B cell (primary cell): ENCODE measurements around the gene BLID. TPM values are rescaled to one million over a fixed set of nuclear protein-coding genes. Genes with fewer than 3 reads are reported as not detected.

Experiments
- ATAC-seq: fragments of 200-7000 bp; cut with Tn5 transposase; one replicate; pipeline ENCODE4 v1.10.0; 2021; ENCODE audit warnings: low read depth, mild to moderate bottlenecking, moderate number of reproducible peaks, moderate library complexity
- CTCF ChIA-PET: fragments of 350-600 bp; sonication (Branson Sonifier 250); formaldehyde crosslinking; loops from one replicate; lab custom pipeline; 2021; ENCODE audit warnings: antibody characterized with exemption, inconsistent platforms; lab: Charles Lee
- POLR2A ChIA-PET: fragments of 350-600 bp; sonication (Branson Sonifier 250); formaldehyde crosslinking; loops from one replicate; lab custom pipeline; 2021; ENCODE audit warnings: antibody characterized with exemption; lab: Charles Lee
- DNase-seq: peaks from one replicate; pipeline ENCODE4 v3.0.0; 2013
- H2AFZ ChIP-seq: 2 replicates; pipeline ENCODE4 v1.6.1; 2012; ENCODE audit warnings: mild to moderate bottlenecking, low read depth, low read length; ENCODE audit not compliant: insufficient read depth, poor library complexity, severe bottlenecking
- H3K27ac ChIP-seq, 2 donors: 1 replicate in 1 of 2; 2 replicates in 1 of 2; pipeline ENCODE4 v1.5.1; 2012 to 2013; ENCODE audit warnings: low read length in 2 of 2, mild to moderate bottlenecking in 2 of 2, moderate library complexity in 1 of 2
- H3K27me3 ChIP-seq, 4 experiments: fragments of 200-600 bp in 1 of 4; sonication (generic) in 1 of 4; replicated peaks in 1 of 4; 1 replicate in 2 of 4; 2 replicates in 2 of 4; pipeline versions ENCODE4 v1.6.1 to v1.7.0; 2013 to 2016; ENCODE audit warnings: low read length in 3 of 4, mild to moderate bottlenecking in 2 of 4, mixed read lengths in 1 of 4, moderate library complexity in 1 of 4; ENCODE audit not compliant: insufficient read depth in 4 of 4, control insufficient read depth in 3 of 4; ENCODE audit errors: control extremely low read depth in 1 of 4
- H3K36me3 ChIP-seq, 2 experiments: replicated peaks in 1 of 2; 1 replicate in 1 of 2; 2 replicates in 1 of 2; pipeline versions ENCODE4 v1.6.1 to v1.7.1; 2013; ENCODE audit warnings: low read length in 1 of 2; ENCODE audit not compliant: insufficient read depth in 2 of 2, control insufficient read depth in 1 of 2; ENCODE audit errors: control extremely low read depth in 1 of 2, extremely low read depth in 1 of 2
- H3K4me1 ChIP-seq, 2 donors: fragments of 200-600 bp in 1 of 2; sonication (generic) in 1 of 2; 1 replicate in 1 of 2; 2 replicates in 1 of 2; pipeline versions ENCODE4 v1.5.1 to v1.6.1; 2013 to 2017; ENCODE audit warnings: low read length in 2 of 2; ENCODE audit not compliant: control insufficient read depth in 2 of 2, insufficient read depth in 2 of 2
- H3K4me2 ChIP-seq: replicated peaks from 2 replicates; pipeline ENCODE3; 2012; ENCODE audit warnings: mild to moderate bottlenecking, low read depth, low read length; ENCODE audit not compliant: poor library complexity, severe bottlenecking
- H3K4me3 ChIP-seq, 5 experiments: fragments of 200-600 bp in 1 of 5; sonication (generic) in 1 of 5; 1 replicate in 3 of 5; 2 replicates in 2 of 5; pipeline versions ENCODE4 v1.5.1 to v1.7.0; 2011 to 2016; ENCODE audit warnings: low read length in 4 of 5, mild to moderate bottlenecking in 4 of 5, low read depth in 2 of 5, control low read depth in 1 of 5, moderate library complexity in 1 of 5; ENCODE audit not compliant: insufficient read depth in 1 of 5; ENCODE audit errors: control extremely low read depth in 1 of 5, extremely low read depth in 1 of 5
- H3K79me2 ChIP-seq: fragments of 200-600 bp; sonication (generic); one replicate; pipeline ENCODE4 v1.6.0; 2016; ENCODE audit warnings: low read length; ENCODE audit not compliant: control insufficient read depth, insufficient read depth
- H3K9ac ChIP-seq: fragments of 200-600 bp; sonication (generic); 2 replicates; pipeline ENCODE4 v1.6.1; 2017; ENCODE audit warnings: mild to moderate bottlenecking, low read length, moderate library complexity
- H3K9me3 ChIP-seq, 3 donors: one replicate each; pipeline versions ENCODE4 v1.6.1 to v1.7.1; 2013; ENCODE audit warnings: low read length in 2 of 3; ENCODE audit not compliant: control insufficient read depth in 2 of 3, insufficient read depth in 1 of 3; ENCODE audit errors: control extremely low read depth in 1 of 3
- H4K20me1 ChIP-seq: 2 replicates; pipeline ENCODE4 v1.6.0; 2012; ENCODE audit warnings: mild to moderate bottlenecking, low read length; ENCODE audit not compliant: insufficient read depth, control insufficient read depth, poor library complexity, severe bottlenecking
- H3K27ac Mint-ChIP-seq: one replicate; pipeline ENCODE4 v1.8.0; 2021; ENCODE audit warnings: mixed read lengths
- H3K27me3 Mint-ChIP-seq: one replicate; pipeline ENCODE4 v1.8.0; 2021; ENCODE audit warnings: mixed read lengths
- H3K4me1 Mint-ChIP-seq: one replicate; pipeline ENCODE4 v1.8.0; 2021; ENCODE audit warnings: mixed read lengths
- H3K4me3 Mint-ChIP-seq: one replicate; pipeline ENCODE4 v1.8.0; 2021; ENCODE audit warnings: mixed read lengths
- H3K9me3 Mint-ChIP-seq: one replicate; pipeline ENCODE4 v1.8.0; 2022; ENCODE audit warnings: mixed read lengths; ENCODE audit not compliant: insufficient read depth
- EZH2 ChIP-seq: IDR thresholded peaks from 2 replicates; pipeline ENCODE4 v1.6.1; 2012; ENCODE audit warnings: borderline replicate concordance, low read depth, mild to moderate bottlenecking, moderate library complexity, low read length; ENCODE audit not compliant: insufficient read depth, poor library complexity, severe bottlenecking
- WGBS: methylation state at CpG from one replicate; pipeline ENCODE4 v1.1.5; 2013; ENCODE audit warnings: missing lambda C conversion rate; ENCODE audit not compliant: insufficient coverage; 5-methylcytosine and 5-hydroxymethylcytosine counted together
- intact Hi-C: fragments of 100-400 bp; cut with micrococcal nuclease; formaldehyde crosslinking; loops from one replicate; pipeline ENCODE4 v1.10.0; 2022
- polyA plus RNA-seq: library from polyadenylated mRNA; depleted of rRNA; stranded (reverse); fragments of >200 nt; gene quantifications from 2 replicates; pipeline ENCODE4 v1.2.3, GENCODE V29; 2012
- total RNA-seq, 2 donors: library from RNA; stranded (reverse); fragments of 120-200 nt in 1 of 2; gene quantifications; 1 replicate in 1 of 2; 2 replicates in 1 of 2; pipeline versions ENCODE4 v1.2.3 to v1.2.4, GENCODE V29; 2013 to 2022
- TF ChIP-seq, protein P1 (sequence below): fragments of 200-600 bp; IDR thresholded peaks from one replicate; pipeline ENCODE4 v1.8.0; 2022; ENCODE audit warnings: antibody characterized with exemption, mild to moderate bottlenecking

Gene BLID
- total and polyA plus RNA-seq, 2 donors (not counting 1 experiment from before 2014, with no cell fraction given): not detected

DNA sequence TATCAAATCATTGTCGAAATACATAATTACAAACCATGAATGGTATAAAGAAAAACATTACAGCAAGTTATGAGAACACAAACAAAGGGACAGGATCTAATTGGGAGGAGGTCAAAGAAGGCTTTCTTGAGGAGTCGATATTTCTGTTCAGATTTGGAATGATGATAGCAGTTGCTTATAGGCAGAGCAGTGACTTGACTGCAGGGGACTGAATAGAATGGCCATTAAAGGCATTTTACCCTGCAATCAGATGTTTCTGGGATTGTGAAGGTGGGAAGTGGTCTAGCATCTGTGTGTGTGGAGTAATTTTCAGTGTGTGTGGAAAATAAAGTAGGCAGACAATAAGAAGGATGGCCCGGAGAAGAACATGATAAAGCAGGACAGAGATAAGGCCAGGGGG, 41.0 kb downstream of the BLID start:
- intact Hi-C loops: no loop called here
- CTCF ChIA-PET: no interaction called here
- H4K20me1 ChIP-seq: no peaks in the 10 kb centered on the region
- H3K27ac Mint-ChIP-seq: no peak overlapping the region
- 100% methylated on average over 1 of the region's 3 CpGs for whole genome bisulfite sequencing
- no peaks in the 10 kb centered on the region for H3K4me1 ChIP-seq
- H3K4me3 ChIP-seq: no peak overlapping the region
- H3K9me3 Mint-ChIP-seq: no peaks in the 10 kb centered on the region
- DNase-seq (no peak), ATAC-seq (no peak)
- peaks cover 0 to 3% (median 0%) of the 10 kb centered on the region in 4 experiments for H3K27me3 ChIP-seq
- H3K27me3 Mint-ChIP-seq: peaks cover 4% of the 10 kb centered on the region
- H3K79me2 ChIP-seq: no peaks in the 10 kb centered on the region
- H3K4me1 Mint-ChIP-seq: no peaks in the 10 kb centered on the region
- POLR2A ChIA-PET: no interaction called here
- H2AFZ ChIP-seq: no peak overlapping the region
- no peak overlapping the region for H3K4me2 ChIP-seq
- no peaks in the 10 kb centered on the region for H3K9me3 ChIP-seq
- H3K4me3 Mint-ChIP-seq: no peak overlapping the region
- TF ChIP-seq, protein P1, sequence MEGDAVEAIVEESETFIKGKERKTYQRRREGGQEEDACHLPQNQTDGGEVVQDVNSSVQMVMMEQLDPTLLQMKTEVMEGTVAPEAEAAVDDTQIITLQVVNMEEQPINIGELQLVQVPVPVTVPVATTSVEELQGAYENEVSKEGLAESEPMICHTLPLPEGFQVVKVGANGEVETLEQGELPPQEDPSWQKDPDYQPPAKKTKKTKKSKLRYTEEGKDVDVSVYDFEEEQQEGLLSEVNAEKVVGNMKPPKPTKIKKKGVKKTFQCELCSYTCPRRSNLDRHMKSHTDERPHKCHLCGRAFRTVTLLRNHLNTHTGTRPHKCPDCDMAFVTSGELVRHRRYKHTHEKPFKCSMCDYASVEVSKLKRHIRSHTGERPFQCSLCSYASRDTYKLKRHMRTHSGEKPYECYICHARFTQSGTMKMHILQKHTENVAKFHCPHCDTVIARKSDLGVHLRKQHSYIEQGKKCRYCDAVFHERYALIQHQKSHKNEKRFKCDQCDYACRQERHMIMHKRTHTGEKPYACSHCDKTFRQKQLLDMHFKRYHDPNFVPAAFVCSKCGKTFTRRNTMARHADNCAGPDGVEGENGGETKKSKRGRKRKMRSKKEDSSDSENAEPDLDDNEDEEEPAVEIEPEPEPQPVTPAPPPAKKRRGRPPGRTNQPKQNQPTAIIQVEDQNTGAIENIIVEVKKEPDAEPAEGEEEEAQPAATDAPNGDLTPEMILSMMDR: no peak
- no peak for TF ChIP-seq EZH2
- H3K27ac ChIP-seq: no peak overlapping the region
- H3K36me3 ChIP-seq: no peaks in the 10 kb centered on the region
- H3K9ac ChIP-seq: no peak overlapping the region

DNA sequence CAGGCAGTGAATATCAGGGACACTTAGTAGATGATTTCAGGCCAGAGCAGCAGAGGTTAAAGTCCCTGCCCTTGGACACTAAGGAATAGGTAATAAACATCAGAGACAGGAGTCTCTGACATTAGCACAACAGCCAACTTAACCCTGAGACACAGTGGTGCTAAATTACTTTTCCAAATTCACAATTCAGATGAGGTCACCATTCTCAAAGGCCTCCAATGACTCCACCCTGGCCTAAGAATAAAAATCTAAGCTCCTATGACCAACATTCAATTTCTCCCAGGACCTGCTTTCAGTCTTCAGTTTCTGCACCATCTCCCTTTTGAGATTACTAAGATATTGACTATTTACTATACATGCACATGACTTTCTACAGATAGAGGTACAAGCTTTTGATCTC, 42.0 kb downstream of the BLID start:
- no peak overlapping the region for H3K27ac Mint-ChIP-seq
- POLR2A ChIA-PET: no interaction called here

More for the DNA sequence above, 42.0 kb downstream of the BLID start:
- no peak for DNase-seq
- intact Hi-C loops: no loop called here
- H3K79me2 ChIP-seq: no peaks in the 10 kb centered on the region
- H3K4me1 ChIP-seq: no peaks in the 10 kb centered on the region
- no peak for ATAC-seq
- no peaks in the 10 kb centered on the region for H4K20me1 ChIP-seq
- no peak overlapping the region for H3K4me3 ChIP-seq
- no peak overlapping the region for H2AFZ ChIP-seq
- H3K9me3 Mint-ChIP-seq: no peaks in the 10 kb centered on the region
- H3K36me3 ChIP-seq: no peaks in the 10 kb centered on the region
- H3K4me1 Mint-ChIP-seq: no peaks in the 10 kb centered on the region
- CTCF ChIA-PET: no interaction called here
- TF ChIP-seq, protein P1: no peak
- no peak for TF ChIP-seq EZH2
- H3K27me3 ChIP-seq: peaks cover 0 to 3% (median 0%) of the 10 kb centered on the region in 4 experiments
- no peak overlapping the region for H3K4me2 ChIP-seq
- H3K27me3 Mint-ChIP-seq: peaks cover 4% of the 10 kb centered on the region
- H3K27ac ChIP-seq: no peak overlapping the region
- H3K9me3 ChIP-seq: no peaks in the 10 kb centered on the region
- H3K4me3 Mint-ChIP-seq: no peak overlapping the region
- no peak overlapping the region for H3K9ac ChIP-seq
